CD4-positive, alpha-beta T cell treated with Interleukin-21 for 1 hour (primary cell): Measurements from ENCODE around the gene VTI1A.
"Not testable (repeated sequence)": the region's sequence is repeated elsewhere in the genome, so short reads cannot be mapped to it uniquely, and the experiment has no call there.

Experiments used
- DNase-seq: peaks from one replicate; pipeline ENCODE4 v3.0.0-alpha.2; 2020

VTI1A gene

DNA sequence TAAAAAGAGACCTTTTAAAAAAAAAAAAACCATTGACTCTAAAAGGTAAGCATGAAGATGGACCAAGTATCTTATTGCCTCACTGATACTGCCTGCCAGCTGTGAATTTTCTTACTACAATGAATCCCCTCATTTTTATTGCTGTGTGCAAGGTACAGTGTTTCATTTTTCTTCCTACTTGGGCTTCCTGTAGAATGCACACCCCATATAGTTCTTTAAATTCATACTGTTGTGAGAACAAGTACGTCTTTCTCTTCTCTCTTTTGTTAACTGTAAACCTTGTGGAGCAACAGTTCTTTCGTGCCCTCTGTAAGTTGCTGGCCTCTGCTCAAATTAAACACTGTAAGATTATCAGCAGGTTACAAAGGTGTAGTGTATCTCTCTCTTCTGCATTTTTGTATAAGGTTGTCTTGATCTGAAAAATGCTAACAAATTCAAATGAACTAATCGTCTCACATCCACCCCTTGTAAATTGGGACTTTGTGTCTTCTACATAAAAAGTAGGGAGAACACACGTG lies 105.6 kb downstream of the VTI1A start:
- DNase-seq = no peak

DNA sequence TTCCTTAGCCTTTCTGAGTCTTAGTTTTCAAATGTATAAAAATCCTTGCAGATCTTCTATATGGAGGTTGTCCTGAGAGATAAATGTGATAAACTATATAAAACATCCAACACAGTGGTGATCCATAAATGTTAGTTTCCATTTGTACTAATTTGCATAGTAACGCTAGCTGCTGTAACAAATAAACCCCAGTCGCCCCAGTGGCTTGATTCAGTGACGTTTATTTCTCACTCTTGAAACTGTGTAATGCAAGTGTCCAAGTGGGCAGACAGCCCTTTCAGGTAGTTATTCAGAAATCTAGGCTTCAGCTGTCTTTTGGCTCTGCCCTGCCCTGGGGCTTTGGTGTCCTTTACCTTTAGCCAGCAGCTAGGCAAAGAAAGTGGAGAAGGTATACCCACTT lies 106.3 kb downstream of the VTI1A start:
- DNase-seq = no peak

GRCh38 chr10:112554263-112554662 lies 107.2 kb downstream of the VTI1A start:
- no peak for DNase-seq

DNA sequence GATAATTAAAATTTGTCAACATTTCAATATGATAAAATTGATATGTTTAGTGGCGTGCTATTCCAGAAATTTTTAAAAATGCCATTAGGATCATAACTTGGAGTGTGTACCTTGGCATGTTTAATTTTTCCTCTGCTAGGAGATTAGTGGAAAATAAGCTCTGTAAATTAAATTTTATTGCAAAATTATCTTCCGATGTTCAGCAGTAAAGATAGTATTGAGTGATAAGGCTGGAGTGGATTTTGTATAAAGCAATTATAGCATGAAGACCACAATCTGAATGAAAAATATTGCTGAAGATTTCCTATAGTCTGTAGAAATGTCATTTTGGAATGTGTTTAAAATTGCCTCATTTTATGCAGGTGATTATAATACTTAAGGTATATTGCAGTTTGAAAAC lies 110.2 kb downstream of the VTI1A start:
- DNase-seq = no peak

GRCh38 chr10:112558476-112559142 lies 111.6 kb downstream of the VTI1A start:
- no peak for DNase-seq

DNA sequence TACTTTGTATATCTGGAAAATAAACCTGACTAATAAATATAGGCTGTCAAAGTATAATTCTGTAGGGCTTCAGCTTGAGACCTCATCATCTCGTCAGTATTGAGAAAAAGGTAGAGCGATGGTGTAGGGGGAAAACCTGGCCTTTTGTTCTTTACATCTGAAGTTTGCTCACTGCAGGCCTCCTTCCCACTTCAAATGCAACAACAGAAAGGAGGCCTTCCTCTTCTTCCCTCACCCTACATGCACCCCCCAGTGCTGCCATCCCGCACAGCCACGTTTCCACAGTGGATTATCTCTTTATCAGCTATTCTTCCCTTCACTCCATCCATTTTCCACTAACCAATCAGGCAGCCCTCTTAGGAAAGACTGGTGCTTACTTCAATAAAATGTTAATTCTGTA lies 112.3 kb downstream of the VTI1A start:
- DNase-seq = no peak

DNA sequence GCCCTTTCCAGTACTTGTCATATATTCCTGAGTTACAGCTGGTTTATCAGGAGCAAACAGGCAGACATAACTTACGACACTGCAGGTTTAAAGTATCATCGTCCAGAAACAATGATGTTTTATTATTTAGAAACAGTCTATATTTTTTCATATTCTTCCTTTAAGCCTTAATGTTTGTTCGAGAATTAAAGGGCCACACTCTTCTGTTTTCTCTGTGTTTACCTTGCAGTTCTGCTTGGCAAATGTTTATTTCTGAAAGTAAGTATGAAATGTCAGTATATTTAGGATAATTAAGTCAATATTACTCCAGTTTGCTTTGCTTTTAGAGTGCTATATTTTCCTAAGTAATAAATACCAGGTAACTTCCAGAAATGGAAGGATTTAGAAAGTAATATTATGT lies 115.1 kb downstream of the VTI1A start:
- DNase-seq = no peak

GRCh38 chr10:112562809-112563663 lies 116.0 kb downstream of the VTI1A start:
- DNase-seq = no peak

GRCh38 chr10:112564337-112564736 lies 117.3 kb downstream of the VTI1A start:
- DNase-seq = no peak

GRCh38 chr10:112565434-112566053 lies 118.5 kb downstream of the VTI1A start:
- DNase-seq = peak; percentile 14

DNA sequence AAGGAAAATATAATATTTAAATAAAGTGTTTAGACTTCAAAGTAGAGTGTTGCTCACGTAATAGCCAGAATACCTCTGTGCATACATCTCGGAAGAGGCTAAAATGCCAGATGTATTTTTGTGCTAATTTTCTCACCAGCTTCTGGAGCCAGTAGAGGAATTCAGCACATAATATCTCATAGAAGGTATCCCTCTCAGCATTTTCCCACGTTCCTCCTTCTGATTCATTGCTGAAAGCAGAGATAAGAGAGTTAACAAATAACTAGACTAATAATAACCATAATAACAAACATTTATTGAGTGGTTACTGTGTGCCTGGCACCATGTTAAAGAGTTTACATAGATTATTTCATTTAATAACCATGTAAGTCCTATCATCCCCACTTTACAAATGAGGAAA lies 123.6 kb downstream of the VTI1A start:
- DNase-seq = no peak

- no peak for DNase-seq
These were observed 132.6 kb downstream of the VTI1A start for GRCh38 chr10:112579578-112579977.

GRCh38 chr10:112580267-112580666 lies 133.3 kb downstream of the VTI1A start:
- DNase-seq = no peak

- no peak for DNase-seq
These were observed 134.9 kb downstream of the VTI1A start for GRCh38 chr10:112581921-112582320.

DNA sequence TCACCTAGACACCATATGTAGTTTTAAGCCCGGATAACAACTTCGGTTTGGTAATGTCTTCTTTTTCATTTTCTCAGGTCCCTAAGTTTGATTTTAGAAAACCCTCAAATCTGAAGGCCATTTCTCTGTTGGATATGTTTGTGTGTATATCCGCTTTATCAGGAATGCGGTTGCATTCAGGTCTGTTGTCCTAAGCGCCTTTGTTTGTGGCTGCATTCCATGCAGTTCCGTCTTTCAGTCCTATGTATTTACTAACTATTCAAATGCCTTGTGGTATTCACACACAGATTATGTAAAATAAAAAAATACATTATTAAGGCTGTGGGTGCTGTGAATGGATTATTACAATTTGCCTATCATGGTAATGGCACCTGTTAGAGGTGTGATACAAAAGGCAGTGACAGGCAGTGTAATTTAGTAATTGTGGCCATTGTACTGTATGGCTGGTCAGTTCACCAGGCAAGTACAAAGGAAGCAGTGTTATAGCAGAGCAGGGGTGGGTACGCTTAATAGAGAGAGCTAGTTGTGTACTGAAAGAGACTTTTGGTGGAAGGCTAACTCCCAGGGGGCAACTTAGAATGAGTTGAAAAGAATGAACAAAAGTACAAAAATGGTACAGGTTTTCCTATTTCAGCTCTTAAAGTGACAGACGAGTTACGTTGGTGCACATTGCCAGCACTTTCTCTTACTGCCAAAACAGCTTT lies 136.4 kb downstream of the VTI1A start:
- no peak for DNase-seq

DNA sequence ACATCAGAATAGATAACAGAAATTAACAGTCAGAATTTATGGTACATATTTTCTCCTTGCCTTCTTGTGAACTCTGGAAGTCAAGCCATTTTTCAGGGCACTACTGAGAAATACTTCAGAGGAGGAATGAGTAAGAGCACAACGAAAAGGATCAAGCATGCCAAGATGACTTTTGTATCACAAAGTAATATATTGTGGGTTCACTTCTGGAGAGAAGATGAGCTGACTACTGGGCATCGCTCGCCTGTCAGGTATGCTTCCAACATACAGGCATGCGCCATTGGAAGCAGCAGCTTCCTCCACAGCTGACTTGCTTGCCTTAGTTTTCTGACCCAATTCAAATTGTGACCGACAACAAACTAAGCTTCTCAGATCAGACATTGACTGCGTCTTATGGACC lies 137.3 kb downstream of the VTI1A start:
- no peak for DNase-seq

DNA sequence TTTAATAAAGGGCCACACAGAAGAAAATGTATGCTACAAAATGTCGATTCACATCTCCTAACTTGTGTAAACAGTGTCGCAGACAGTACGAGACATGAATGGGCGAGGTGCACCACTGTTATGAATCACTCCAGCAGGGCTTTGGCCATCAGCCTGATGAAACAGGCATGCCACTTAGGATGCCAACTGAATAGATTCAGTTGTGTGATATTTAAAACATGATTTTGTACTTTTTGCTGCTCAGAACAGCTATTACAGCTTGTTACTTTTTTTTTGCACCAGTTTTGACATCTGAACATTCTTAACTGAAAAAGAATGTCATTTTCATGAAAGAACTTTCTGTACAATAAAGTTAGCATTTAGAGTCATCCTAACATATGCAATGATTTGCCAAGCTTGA lies 138.1 kb downstream of the VTI1A start:
- DNase-seq = no peak

DNA sequence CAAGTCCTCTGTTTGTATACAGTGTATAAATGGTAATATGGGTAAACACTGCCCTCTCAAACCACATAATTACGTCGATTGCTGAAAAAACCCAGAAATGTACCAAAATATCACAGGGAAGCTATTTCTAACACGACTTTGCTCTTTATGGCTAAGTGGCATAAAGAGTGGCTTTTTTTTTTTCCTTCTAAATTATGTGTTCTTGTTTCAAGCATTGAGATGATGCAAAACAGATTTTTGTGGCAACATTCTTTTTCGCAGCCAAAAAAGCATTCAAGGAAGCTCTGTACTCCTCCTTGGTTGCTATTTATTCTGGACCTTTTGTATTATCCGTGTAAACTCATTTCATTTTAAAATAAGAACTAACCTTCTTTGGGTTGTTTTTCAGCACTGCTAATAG lies 138.9 kb downstream of the VTI1A start:
- DNase-seq = no peak

GRCh38 chr10:112587729-112588128 lies 140.7 kb downstream of the VTI1A start:
- DNase-seq = no peak

DNA sequence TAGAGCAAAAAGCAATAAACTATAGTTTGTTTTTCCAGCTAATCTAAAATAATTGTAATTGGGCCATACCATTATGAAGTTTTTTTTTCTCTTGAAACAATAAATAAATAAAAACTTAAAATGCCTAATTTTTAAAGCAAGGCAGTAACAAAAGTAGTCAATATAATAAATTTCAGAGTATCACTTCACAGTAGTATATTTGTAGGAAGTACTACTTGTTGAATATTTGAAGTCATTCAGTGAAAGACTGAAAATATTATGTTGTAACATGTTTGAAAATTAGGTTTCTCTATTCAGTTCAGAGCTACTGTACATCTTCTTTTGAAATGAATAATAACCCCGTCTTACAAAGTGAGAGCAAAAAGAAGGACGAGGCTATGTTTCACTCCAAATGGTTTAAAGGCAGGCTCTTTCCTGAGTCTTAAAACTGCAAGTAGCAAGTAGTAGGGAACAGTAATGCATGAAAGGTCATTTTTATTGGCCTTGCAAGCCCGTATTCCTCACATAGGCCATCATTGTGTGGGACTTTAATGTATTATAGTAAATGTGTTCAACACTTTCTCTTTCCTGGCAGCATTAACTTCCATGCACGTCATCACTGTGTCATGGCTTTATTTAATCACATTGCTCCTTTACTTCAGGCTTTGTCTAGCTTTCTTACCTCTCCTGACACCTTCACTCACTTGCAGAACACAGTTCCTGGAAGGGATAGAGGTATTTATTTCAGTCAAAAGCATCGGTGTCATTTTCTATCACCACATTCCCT lies 141.4 kb downstream of the VTI1A start:
- no peak for DNase-seq

DNA sequence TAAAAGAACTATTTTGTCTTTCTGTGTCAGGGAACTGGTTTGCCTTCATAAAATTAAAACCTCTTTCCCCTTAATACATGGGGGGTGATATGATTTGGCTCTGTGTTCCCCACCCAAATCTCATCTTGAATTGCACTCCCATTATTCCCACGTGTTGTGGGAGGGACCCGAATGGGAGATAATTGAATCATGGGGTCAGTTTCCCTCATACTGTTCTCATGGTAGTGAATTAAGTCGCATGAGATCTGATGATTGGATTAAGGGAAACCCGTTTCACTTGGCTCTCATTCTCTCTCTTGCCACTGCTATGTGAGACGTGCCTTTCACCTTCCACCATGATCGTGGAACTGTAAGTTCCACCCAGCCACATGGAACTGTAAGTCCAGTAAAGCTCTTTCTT lies 142.1 kb downstream of the VTI1A start:
- no peak for DNase-seq

DNA sequence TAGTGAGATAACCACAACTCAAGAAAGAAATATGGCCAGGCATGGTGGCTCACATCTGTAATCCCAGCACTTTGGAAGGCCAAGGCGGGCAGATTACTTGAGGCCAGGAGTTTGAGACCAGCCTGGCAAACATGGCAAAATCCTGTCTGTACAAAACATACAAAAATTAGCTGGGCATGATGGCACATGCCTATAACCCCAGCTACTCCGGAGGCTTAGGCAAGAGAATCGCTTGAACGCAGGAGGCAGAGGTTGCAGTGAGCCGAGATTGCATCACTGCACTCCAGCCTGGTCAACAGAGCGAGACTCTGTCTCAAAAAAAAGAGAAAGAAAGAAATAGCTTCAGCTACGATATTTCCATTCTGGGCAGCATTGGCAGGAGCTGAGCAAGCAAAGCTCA lies 143.8 kb downstream of the VTI1A start:
- not testable (repeated sequence) for DNase-seq
